Kidney (tissue), 14 donors: ENCODE results near the gene TNFSF10. TPM values are rescaled to one million over a fixed set of nuclear protein-coding genes. Genes with fewer than 3 reads are reported as not detected.

Experiments
- DNase-seq, 5 donors: peaks; one replicate each; pipeline ENCODE4 v3.0.0-alpha.2; 2013 to 2020
- FAIRE-seq: peaks from 2 replicates; lab custom pipeline; 2012; peaks lifted over from hg19 to GRCh38; lab: Jason Lieb, UNC
- H3K27ac ChIP-seq, 2 donors: one replicate each; pipeline ENCODE4 v1.7.0; 2013; ENCODE audit warnings: low read depth in 2 of 2, low read length in 2 of 2, inconsistent platforms in 1 of 2
- H3K27me3 ChIP-seq: one replicate; pipeline ENCODE4 v1.7.1; 2013; ENCODE audit warnings: low read length, inconsistent platforms; ENCODE audit not compliant: control insufficient read depth, insufficient read depth
- H3K36me3 ChIP-seq, 3 donors: one replicate each; pipeline versions ENCODE4 v1.7.0 to v1.7.1; 2013; ENCODE audit warnings: low read length in 3 of 3, control low read depth in 1 of 3, inconsistent platforms in 1 of 3; ENCODE audit not compliant: insufficient read depth in 3 of 3, control insufficient read depth in 2 of 3
- H3K4me1 ChIP-seq, 3 donors: one replicate each; pipeline versions ENCODE4 v1.7.0 to v1.7.1; 2013; ENCODE audit warnings: low read length in 3 of 3, inconsistent platforms in 1 of 3, low read depth in 1 of 3; ENCODE audit not compliant: control insufficient read depth in 2 of 3, insufficient read depth in 2 of 3
- H3K4me3 ChIP-seq, 3 donors: one replicate each; pipeline versions ENCODE4 v1.7.0 to v1.8.1; 2013; ENCODE audit warnings: low read length in 3 of 3, control low read depth in 1 of 3, inconsistent platforms in 1 of 3
- H3K9ac ChIP-seq, 3 donors: one replicate each; pipeline versions ENCODE4 v1.7.0 to v1.7.1; 2013; ENCODE audit warnings: low read length in 3 of 3, control low read depth in 1 of 3, inconsistent platforms in 1 of 3
- H3K9me3 ChIP-seq, 3 donors: one replicate each; pipeline versions ENCODE4 v1.7.0 to v1.7.1; 2013; ENCODE audit warnings: low read length in 3 of 3, control low read depth in 1 of 3, inconsistent platforms in 1 of 3; ENCODE audit not compliant: control insufficient read depth in 2 of 3, insufficient read depth in 1 of 3
- CTCF ChIP-seq: IDR thresholded peaks from 3 replicates; pipeline ENCODE4 v1.5.1; 2012; ENCODE audit warnings: mild to moderate bottlenecking, moderate library complexity, borderline replicate concordance; ENCODE audit not compliant: insufficient read depth; ENCODE audit errors: extremely low read depth
- intact Hi-C: fragments of 100-400 bp; cut with DNase I; formaldehyde crosslinking; loops from one replicate; pipeline ENCODE4 v1.11.1; 2022
- polyA plus RNA-seq: library from polyadenylated mRNA; stranded (reverse); fragments of 350-450 nt; fragmentation: Illumina TruSeq; extraction: RNeasy Lipid Tissue Mini Kit (QIAGEN cat#74804); gene quantifications from one replicate; pipeline ENCODE4 v1.2.3, GENCODE V29; 2014; ENCODE audit warnings: low read depth, low replicate concordance; ENCODE audit not compliant: insufficient read depth
- total RNA-seq: library from RNA; stranded (reverse); fragmentation: NEBNext Ultra II Directional; extraction: Animal tissue kit (Norgen Biotek cat#: 25700); gene quantifications from one replicate; pipeline ENCODE4 v1.2.1, GENCODE V29; 2021
- donor health status: control.
- donor health status: control.
- donor health status: control.
- donor health status: control.
- donor health status: control.
- donor health status: DM: yes; HTN: yes; CAD: no.
- donor health status: Normal renal cell carcinoma (clear cell type).

The TNFSF10 gene
- total and polyA plus RNA-seq, 2 donors from 2014 or later, result 75.4 to 277 TPM

- no peak for FAIRE-seq
- no peaks in the 10 kb centered on the region for H3K36me3 ChIP-seq
- no peak for DNase-seq
- no peak for TF ChIP-seq CTCF
- no peak overlapping the region for H3K4me3 ChIP-seq
- H3K9me3 ChIP-seq, result no peaks in the 10 kb centered on the region
- intact Hi-C loops, result no loop called here
- no peaks in the 10 kb centered on the region for H3K27me3 ChIP-seq
- H3K9ac ChIP-seq, result no peak overlapping the region
- peaks cover 0 to 7% (median 3%) of the 10 kb centered on the region in 3 donors for H3K4me1 ChIP-seq
- no peak overlapping the region for H3K27ac ChIP-seq
These were observed 20.7 kb upstream of the TNFSF10 start for GRCh38 chr3:172543884-172544283.

GRCh38 chr3:172543419-172543818 lies 20.2 kb upstream of the TNFSF10 start:
- Histone ChIP-seq H3K27me3 (no peaks in the 10 kb centered on the region), H3K4me3 (no peak overlapping the region), H3K4me1 (peaks cover 0 to 7% (median 3%) of the 10 kb centered on the region in 3 donors), H3K36me3 (no peaks in the 10 kb centered on the region), H3K9me3 (no peaks in the 10 kb centered on the region), H3K27ac (no peak overlapping the region), H3K9ac (no peak overlapping the region)
- no peak for FAIRE-seq
- no peak for DNase-seq
- intact Hi-C loops, result no loop called here
- TF ChIP-seq CTCF, result no peak

GRCh38 chr3:172542999-172543398 lies 19.8 kb upstream of the TNFSF10 start:
- H3K4me3 ChIP-seq, result no peak overlapping the region
- H3K4me1 ChIP-seq, result peaks cover 0 to 7% (median 3%) of the 10 kb centered on the region in 3 donors
- intact Hi-C loops, result no loop called here
- H3K27ac ChIP-seq, result peak overlapping the region in 1 of 2 donors; percentile 26
- DNase-seq (no peak), FAIRE-seq (no peak)
- no peaks in the 10 kb centered on the region for H3K9me3 ChIP-seq
- no peaks in the 10 kb centered on the region for H3K36me3 ChIP-seq
- H3K9ac ChIP-seq, result no peak overlapping the region
- TF ChIP-seq CTCF, result no peak
- no peaks in the 10 kb centered on the region for H3K27me3 ChIP-seq

- no peak overlapping the region for H3K4me3 ChIP-seq
- H3K9ac ChIP-seq, result no peak overlapping the region
- FAIRE-seq (no peak), DNase-seq (no peak)
- no peaks in the 10 kb centered on the region for H3K27me3 ChIP-seq
- H3K4me1 ChIP-seq, result peaks cover 0 to 7% (median 3%) of the 10 kb centered on the region in 3 donors
- intact Hi-C loops, result no loop called here
- no peaks in the 10 kb centered on the region for H3K9me3 ChIP-seq
- H3K36me3 ChIP-seq, result no peaks in the 10 kb centered on the region
- no peak for TF ChIP-seq CTCF
- H3K27ac ChIP-seq, result peak overlapping the region in 1 of 2 donors; percentile 42
These were observed 18.8 kb upstream of the TNFSF10 start for GRCh38 chr3:172541945-172542488.
